ENCODE measurements around the gene PLPP6. TPM values are rescaled to one million over a fixed set of nuclear protein-coding genes. Genes with fewer than 3 reads are reported as not detected.

Gene PLPP6
- polyA plus RNA-seq, 1 donor (not counting 4 experiments of a cell fraction or from before 2014, with no cell fraction given), result 7.7 TPM

GRCh38 chr9:4686112-4686511 lies 24.0 kb downstream of the PLPP6 start:
- H3K9me3 ChIP-seq (ENCODE audit: control insufficient read depth, low read depth, low read length), result no peaks in the 10 kb centered on the region
- TF ChIP-seq EZH2 (IDR thresholded peaks at IDR 0.05; ENCODE audit: low read length) (no peak), CTCF (optimal IDR thresholded peaks at IDR 0.05 in 1 of 3, IDR thresholded peaks at IDR 0.05 in 1 of 3, conservative IDR thresholded peaks at IDR 0.05 in 1 of 3; ENCODE audit: extremely low read depth in 1 of 3, insufficient read depth in 2 of 3, low read length in 3 of 3) (no peak)
- FAIRE-seq, result no peak

GRCh38 chr9:4686584-4686983 lies 24.5 kb downstream of the PLPP6 start:
- H3K27ac ChIP-seq (ENCODE audit: control insufficient read depth, insufficient read depth, low read length), result no peak overlapping the region
- no peaks in the 10 kb centered on the region for H3K9me3 ChIP-seq (ENCODE audit: control insufficient read depth, low read depth, low read length)
- no peaks in the 10 kb centered on the region for H3K27me3 ChIP-seq (ENCODE audit: control insufficient read depth, extremely low read depth, insufficient read depth, low read length)
- FAIRE-seq (no peak), DNase-seq (ENCODE audit: low read depth, low spot score) (no peak)
- H3K4me1 ChIP-seq (ENCODE audit: control insufficient read depth, extremely low read depth, insufficient read depth, low read length), result peaks cover 3% of the 10 kb centered on the region
- H3K4me3 ChIP-seq (ENCODE audit: control insufficient read depth in 2 of 3, extremely low read depth in 1 of 3, insufficient read depth in 2 of 3, low read depth in 1 of 3, low read length in 3 of 3), result no peak overlapping the region
- H3K4me2 ChIP-seq (ENCODE audit: control insufficient read depth, extremely low read depth, insufficient read depth, low read depth, low read length), result no peak overlapping the region
- peaks cover 4 to 7% of the 10 kb centered on the region in 2 experiments for H3K36me3 ChIP-seq (ENCODE audit: control insufficient read depth in 2 of 2, extremely low read depth in 1 of 2, insufficient read depth in 2 of 2, low read length in 2 of 2)
- no peak overlapping the region for H2AFZ ChIP-seq (ENCODE audit: control insufficient read depth, low read length)
- H4K20me1 ChIP-seq (ENCODE audit: control insufficient read depth, extremely low read depth, insufficient read depth, low read length), result no peaks in the 10 kb centered on the region
- no peak overlapping the region for H3K9ac ChIP-seq (ENCODE audit: control insufficient read depth, extremely low read depth, insufficient read depth, low read length)
- TF ChIP-seq CTCF (optimal IDR thresholded peaks at IDR 0.05 in 1 of 3, IDR thresholded peaks at IDR 0.05 in 1 of 3, conservative IDR thresholded peaks at IDR 0.05 in 1 of 3; ENCODE audit: extremely low read depth in 1 of 3, insufficient read depth in 2 of 3, low read length in 3 of 3), result no peak
- TF ChIP-seq EZH2 (IDR thresholded peaks at IDR 0.05; ENCODE audit: low read length), result no peak
- no peaks in the 10 kb centered on the region for H3K9me1 ChIP-seq (ENCODE audit: control insufficient read depth, extremely low read depth, insufficient read depth, low read length)
- dilution Hi-C loops (cut with MboI; ENCODE audit: extremely low pct_ligation_motif_present, low sequenced_read_pairs), result no loop called here
- peaks cover 24% of the 10 kb centered on the region for H3K79me2 ChIP-seq (ENCODE audit: control insufficient read depth, insufficient read depth, low read length)

More at GRCh38 chr9:4686112-4686511, 24.0 kb downstream of the PLPP6 start:
- Histone ChIP-seq H3K4me3 (ENCODE audit: control insufficient read depth in 2 of 3, extremely low read depth in 1 of 3, insufficient read depth in 2 of 3, low read depth in 1 of 3, low read length in 3 of 3) (no peak overlapping the region), H3K4me2 (ENCODE audit: control insufficient read depth, extremely low read depth, insufficient read depth, low read depth, low read length) (no peak overlapping the region), H3K79me2 (ENCODE audit: control insufficient read depth, insufficient read depth, low read length) (peaks cover 25% of the 10 kb centered on the region), H3K4me1 (ENCODE audit: control insufficient read depth, extremely low read depth, insufficient read depth, low read length) (peaks cover 5% of the 10 kb centered on the region), H3K27ac (ENCODE audit: control insufficient read depth, insufficient read depth, low read length) (no peak overlapping the region), H3K36me3 (ENCODE audit: control insufficient read depth in 2 of 2, extremely low read depth in 1 of 2, insufficient read depth in 2 of 2, low read length in 2 of 2) (peaks cover 4 to 7% of the 10 kb centered on the region in 2 experiments), H2AFZ (ENCODE audit: control insufficient read depth, low read length) (no peak overlapping the region), H3K9me1 (ENCODE audit: control insufficient read depth, extremely low read depth, insufficient read depth, low read length) (no peaks in the 10 kb centered on the region), H3K9ac (ENCODE audit: control insufficient read depth, extremely low read depth, insufficient read depth, low read length) (no peak overlapping the region), H4K20me1 (ENCODE audit: control insufficient read depth, extremely low read depth, insufficient read depth, low read length) (no peaks in the 10 kb centered on the region), H3K27me3 (ENCODE audit: control insufficient read depth, extremely low read depth, insufficient read depth, low read length) (no peaks in the 10 kb centered on the region)
- no peak for DNase-seq (ENCODE audit: low read depth, low spot score)
- dilution Hi-C loops (cut with MboI; ENCODE audit: extremely low pct_ligation_motif_present, low sequenced_read_pairs), result no loop called here

All from keratinocyte (primary cell).